Measurements from ENCODE around the gene RFTN1.

GRCh38 chr3:16364323-16364722 lies 149.2 kb downstream of the RFTN1 start:
- TF ChIP-seq KLF6 (CRISPR knock-in tag; IDR thresholded peaks at IDR 0.05; ENCODE audit: borderline replicate concordance) = no peak
- no peak for TF ChIP-seq ZC3H11A (IDR thresholded peaks at IDR 0.05; ENCODE audit: low read depth, low read length)
- no peak for TF ChIP-seq ZNF140 (CRISPR knock-in tag; IDR thresholded peaks at IDR 0.05)
- no peak for TF ChIP-seq FOXA1 (IDR thresholded peaks at IDR 0.05; ENCODE audit: borderline replicate concordance)
- no peak for TF ChIP-seq ZNF586 (CRISPR knock-in tag; conservative IDR thresholded peaks at IDR 0.05)
- TF ChIP-seq, protein P1, sequence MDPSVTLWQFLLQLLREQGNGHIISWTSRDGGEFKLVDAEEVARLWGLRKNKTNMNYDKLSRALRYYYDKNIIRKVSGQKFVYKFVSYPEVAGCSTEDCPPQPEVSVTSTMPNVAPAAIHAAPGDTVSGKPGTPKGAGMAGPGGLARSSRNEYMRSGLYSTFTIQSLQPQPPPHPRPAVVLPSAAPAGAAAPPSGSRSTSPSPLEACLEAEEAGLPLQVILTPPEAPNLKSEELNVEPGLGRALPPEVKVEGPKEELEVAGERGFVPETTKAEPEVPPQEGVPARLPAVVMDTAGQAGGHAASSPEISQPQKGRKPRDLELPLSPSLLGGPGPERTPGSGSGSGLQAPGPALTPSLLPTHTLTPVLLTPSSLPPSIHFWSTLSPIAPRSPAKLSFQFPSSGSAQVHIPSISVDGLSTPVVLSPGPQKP (CRISPR knock-in tag; IDR thresholded peaks at IDR 0.05) = no peak
- no peak for TF ChIP-seq ARID2 (IDR thresholded peaks at IDR 0.05)
- TF ChIP-seq ZZZ3 (IDR thresholded peaks at IDR 0.05) = no peak
